Activated CD8-positive, alpha-beta memory T cell treated with anti-CD3 and anti-CD28 coated beads, Interleukin-2, amount 50 U/mL, for 4 hours (primary cell): ENCODE measurements around the gene PLCB1.
"Not testable (repeated sequence)": the region's sequence is repeated elsewhere in the genome, so short reads cannot be mapped to it uniquely, and the experiment has no call there.

Source experiments
- DNase-seq: peaks from one replicate; pipeline ENCODE4 v3.0.0-alpha.2; 2020

Gene PLCB1

DNA sequence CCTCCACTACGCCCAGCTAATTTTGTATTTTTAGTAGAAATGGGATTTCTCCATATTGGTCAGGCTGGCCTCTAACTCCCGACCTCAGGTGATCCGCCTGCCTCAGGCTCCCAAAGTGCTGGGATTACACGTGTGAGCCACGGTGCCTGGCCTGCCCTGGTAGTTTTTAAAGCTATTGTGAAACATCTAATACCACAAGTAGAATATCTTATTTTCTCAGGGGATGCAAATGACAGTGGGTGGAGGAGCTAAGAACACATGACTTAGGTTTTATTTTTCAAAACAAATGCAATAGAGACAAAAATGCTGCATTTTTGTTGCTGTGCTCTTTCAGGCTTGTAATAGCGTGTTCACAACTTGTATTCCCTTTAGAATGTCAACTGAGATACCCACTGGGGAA is 671.9 kb downstream of the PLCB1 start:
- DNase-seq: no peak

DNA sequence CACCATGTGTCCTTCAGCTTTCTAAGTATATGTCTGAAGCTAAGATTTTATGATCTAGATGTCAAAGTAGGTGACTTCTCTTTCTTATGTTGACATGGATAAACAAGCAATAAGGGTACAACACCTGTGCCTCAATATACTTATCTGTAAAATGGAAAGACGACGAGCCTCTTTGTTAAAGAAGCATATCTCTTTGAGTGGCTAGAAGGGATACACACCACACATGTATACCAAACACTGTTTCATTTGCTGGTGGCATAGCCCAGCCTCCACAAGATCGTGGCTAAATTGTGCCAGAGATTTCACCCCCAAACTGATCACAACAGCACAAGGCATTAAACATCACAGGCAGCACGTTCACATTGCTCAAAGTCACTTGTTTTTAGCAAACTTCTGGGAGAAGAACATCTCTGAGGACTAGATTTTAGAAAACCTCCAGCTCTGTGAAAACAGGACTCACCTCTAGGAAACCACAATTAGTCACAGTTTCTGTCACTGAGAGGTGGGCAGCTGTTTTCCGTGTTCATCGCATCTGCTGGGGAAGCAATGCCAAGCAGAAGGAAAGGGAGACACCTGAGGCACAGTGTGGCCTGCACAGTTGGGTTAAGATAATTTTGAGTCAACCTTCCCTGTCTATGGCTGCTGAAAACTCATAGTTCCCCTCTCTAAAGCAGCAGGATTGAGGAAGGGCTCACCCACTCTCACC is 673.8 kb downstream of the PLCB1 start:
- DNase-seq: no peak

- DNase-seq: no peak
These were observed 675.6 kb downstream of the PLCB1 start for GRCh38 chr20:8807480-8808201.

- no peak for DNase-seq
These were observed 676.1 kb downstream of the PLCB1 start for GRCh38 chr20:8808202-8808535.

DNA sequence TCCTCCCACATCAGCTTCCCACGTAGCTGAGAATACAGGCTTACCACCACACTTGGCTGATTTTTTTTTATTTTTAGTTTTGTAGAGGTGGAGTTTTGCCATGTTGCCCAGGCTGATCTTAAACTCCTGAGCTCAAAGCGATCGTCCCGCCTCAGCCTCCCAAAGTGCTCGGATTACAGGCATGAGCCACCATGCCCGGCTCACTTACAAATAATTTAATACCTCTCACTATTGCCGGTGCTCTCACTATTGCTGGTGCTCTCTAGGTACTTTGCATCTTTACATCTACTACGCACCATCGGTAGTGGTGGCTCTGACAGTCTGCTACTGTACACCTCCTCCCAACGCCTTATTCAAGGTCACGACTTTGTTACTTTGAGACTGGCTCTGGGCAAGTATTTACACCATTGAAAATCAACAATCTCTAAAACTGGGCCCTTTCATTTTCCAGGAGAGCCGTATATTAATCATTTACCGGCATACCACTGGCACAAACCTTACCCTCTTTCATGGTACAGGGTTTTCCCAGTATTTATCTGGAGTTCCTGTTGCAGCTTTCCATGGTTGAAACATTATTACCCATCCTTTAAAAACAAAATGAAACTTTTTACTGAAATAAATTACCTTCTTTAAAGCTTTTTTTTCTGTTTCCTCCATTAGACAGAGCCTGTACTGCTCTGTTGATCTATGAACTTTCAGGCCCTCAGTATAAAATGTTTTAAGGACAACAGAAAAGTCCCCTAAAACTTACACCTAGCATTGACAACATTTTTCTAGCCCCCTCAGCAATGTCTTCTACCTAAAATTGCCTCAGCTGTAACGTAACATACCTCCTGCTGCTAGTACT is 677.3 kb downstream of the PLCB1 start:
- no peak for DNase-seq

GRCh38 chr20:8811801-8812594 is 679.9 kb downstream of the PLCB1 start:
- DNase-seq: no peak

GRCh38 chr20:8812817-8813216 is 680.8 kb downstream of the PLCB1 start:
- no peak for DNase-seq

GRCh38 chr20:8815208-8815607 is 683.1 kb downstream of the PLCB1 start:
- DNase-seq: no peak

GRCh38 chr20:8829256-8829655 is 697.2 kb downstream of the PLCB1 start:
- DNase-seq: no peak

GRCh38 chr20:8834294-8834693 is 702.2 kb downstream of the PLCB1 start:
- not testable (repeated sequence) for DNase-seq

- no peak for DNase-seq
These were observed 702.8 kb downstream of the PLCB1 start for GRCh38 chr20:8834851-8835250.

- no peak for DNase-seq
These were observed 705.3 kb downstream of the PLCB1 start for GRCh38 chr20:8837396-8837795.

GRCh38 chr20:8842525-8842924 is 710.5 kb downstream of the PLCB1 start:
- no peak for DNase-seq

- DNase-seq: no peak
These were observed 712.1 kb downstream of the PLCB1 start for GRCh38 chr20:8844179-8844578.

DNA sequence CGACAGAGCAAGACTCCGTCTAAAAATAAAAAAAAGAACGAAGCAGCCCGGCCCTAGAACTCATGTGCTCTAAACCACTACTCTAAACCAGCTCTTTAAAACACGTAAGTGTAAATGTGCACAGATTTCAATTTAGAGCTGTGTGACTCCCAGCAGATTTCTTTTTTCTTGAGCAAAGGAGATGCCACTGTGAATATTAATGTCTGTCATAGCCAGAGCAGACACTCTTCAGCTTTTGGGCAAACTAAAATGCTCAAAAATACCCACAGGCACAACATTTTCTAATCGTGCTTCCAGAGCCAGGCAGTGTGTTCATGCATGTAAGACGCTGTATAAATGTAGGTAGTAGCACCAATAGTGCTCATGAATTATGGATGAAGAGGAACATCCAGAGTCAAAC is 717.9 kb downstream of the PLCB1 start:
- no peak for DNase-seq

DNA sequence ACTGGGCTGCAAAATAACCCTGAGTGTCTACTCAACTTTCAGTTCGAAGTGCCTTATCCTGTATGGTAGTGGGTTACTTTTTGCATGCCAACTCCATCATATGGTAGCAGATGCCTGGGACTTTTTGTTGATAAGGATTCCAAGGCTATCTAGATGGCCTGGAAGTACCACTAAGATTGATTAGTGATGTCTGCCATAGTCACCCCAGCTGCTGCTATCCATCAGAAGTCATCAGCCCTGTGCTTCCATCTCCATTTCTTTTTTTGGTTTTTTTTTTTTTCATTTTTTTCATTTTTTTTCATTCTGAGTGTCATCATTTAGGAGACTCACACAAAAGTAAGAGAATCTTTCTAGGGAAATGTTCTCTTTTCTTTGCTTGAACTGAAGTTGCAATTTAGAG is 719.4 kb downstream of the PLCB1 start:
- no peak for DNase-seq

- DNase-seq: not testable (repeated sequence)
These were observed 719.9 kb downstream of the PLCB1 start for GRCh38 chr20:8851919-8852318.

DNA sequence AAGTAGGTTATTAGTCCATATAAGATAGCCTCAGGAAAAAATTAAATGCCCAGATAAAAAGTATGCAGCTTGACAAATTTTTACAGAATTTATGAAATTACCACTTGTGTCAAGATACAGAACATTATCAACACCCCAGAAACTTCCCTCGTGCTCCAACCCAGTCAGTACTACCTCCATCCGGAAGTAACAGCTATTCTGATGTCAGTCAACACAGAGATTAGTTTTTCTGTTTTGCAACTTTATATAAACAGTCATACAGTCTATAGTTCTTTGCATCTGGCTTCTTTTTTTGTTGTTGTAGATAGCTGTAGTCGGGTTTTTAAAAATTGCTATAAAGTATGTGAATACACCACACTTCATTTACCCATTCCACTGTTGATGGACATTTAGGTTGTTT is 721.1 kb downstream of the PLCB1 start:
- not testable (repeated sequence) for DNase-seq

DNA sequence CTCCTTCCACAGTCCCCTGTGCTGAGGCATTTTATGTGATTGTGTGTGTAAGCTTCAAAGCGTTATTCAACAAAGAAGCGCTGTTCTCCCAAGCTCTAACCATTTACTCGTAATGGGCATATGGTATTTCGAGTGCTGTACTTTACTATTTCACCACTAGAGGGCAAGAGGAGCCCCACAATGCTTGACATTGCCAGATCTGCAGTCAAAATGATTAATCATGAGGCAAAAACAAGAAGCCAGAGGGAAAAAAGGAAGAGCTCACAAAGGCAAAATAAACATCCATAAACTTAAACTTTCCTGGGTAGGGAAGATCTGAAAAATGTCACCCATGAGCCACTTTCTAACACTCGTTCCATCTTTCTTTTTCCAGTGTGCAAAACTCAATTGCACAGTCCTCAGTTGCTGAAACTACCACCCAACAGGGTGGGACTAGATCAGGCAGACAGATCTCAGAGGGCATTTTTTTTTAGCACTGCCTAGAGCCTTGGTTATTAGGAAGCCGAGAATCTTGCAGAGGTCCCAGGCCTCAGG is 721.8 kb downstream of the PLCB1 start:
- DNase-seq: no peak

- DNase-seq: no peak
These were observed 722.5 kb downstream of the PLCB1 start for GRCh38 chr20:8854571-8854970.

- no peak for DNase-seq
These were observed 723.2 kb downstream of the PLCB1 start for GRCh38 chr20:8855315-8855714.

DNA sequence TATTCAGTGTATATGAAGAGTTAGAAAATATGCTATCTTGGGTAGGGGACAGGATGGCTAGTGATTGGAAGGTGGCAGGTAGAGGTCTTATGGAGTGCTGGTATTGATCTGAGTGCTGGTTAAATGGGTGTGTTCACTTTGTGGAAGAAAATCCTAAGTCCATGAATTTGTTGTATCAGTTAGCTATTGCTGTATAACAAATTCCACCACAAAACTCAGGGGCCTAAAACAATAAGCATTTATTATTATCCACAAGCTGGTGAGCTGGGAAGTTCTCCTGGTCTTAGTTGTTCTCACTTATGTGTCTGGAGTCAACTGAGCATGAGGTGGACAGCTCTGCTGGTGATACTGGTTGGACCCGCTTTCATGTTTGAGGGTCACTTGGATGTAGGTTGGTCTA is 724.6 kb downstream of the PLCB1 start:
- no peak for DNase-seq
